Stomach (tissue), 4 donors: ENCODE results near the gene VCL.

Experiments used
- CTCF ChIP-seq, 7 experiments: fragments of 450-650 bp in 4 of 7; fragments of 200-600 bp in 3 of 7; sonication (generic) in 3 of 7; IDR thresholded peaks; one replicate each; pipeline ENCODE4 v1.5.1; 2016 to 2019; ENCODE audit warnings: antibody characterized with exemption in 7 of 7, control low read depth in 2 of 7, mild to moderate bottlenecking in 1 of 7
- POLR2A ChIP-seq, 4 donors: fragments of 450-650 bp; IDR thresholded peaks; one replicate each; pipeline ENCODE4 v1.6.1; 2016; ENCODE audit warnings: antibody characterized with exemption in 4 of 4, control low read depth in 2 of 4, mild to moderate bottlenecking in 1 of 4, moderate library complexity in 1 of 4

- TF ChIP-seq CTCF (IDR thresholded peaks at IDR 0.05) (no peak), POLR2A (IDR thresholded peaks at IDR 0.05) (no peak)
Measured at GRCh38 chr10:74051736-74052342, 53.9 kb downstream of the VCL start.
